Measurements from ENCODE around the gene RSPH6A.
A peak's percentile ranks its signal among the peaks of the same experiment; 100 is the strongest.

The RSPH6A gene

GRCh38 chr19:45779231-45780145 is 35.6 kb downstream of the RSPH6A start:
- no peak for DNase-seq

- DNase-seq = no peak
Measured at GRCh38 chr19:45778010-45778661, 37.0 kb downstream of the RSPH6A start.

- no peak for DNase-seq
Measured at GRCh38 chr19:45777395-45777961, 37.6 kb downstream of the RSPH6A start.

GRCh38 chr19:45774765-45775164 is 40.3 kb downstream of the RSPH6A start:
- DNase-seq = no peak

- DNase-seq = peak; percentile 15
Measured at GRCh38 chr19:45773384-45773783, 41.7 kb downstream of the RSPH6A start.

GRCh38 chr19:45772912-45773311 is 42.2 kb downstream of the RSPH6A start:
- DNase-seq = no peak

- DNase-seq = no peak
Measured at GRCh38 chr19:45772130-45772840, 42.8 kb downstream of the RSPH6A start.

- DNase-seq = no peak
Measured at GRCh38 chr19:45771311-45771933, 43.7 kb downstream of the RSPH6A start.

- DNase-seq = peak; percentile 97
Measured at GRCh38 chr19:45770192-45771101, 44.7 kb downstream of the RSPH6A start.

GRCh38 chr19:45769821-45770191 is 45.3 kb downstream of the RSPH6A start:
- no peak for DNase-seq

- peak; percentile 94 for DNase-seq
Measured at GRCh38 chr19:45768984-45769782, 45.9 kb downstream of the RSPH6A start, which contains the start of gene SIX5. Gene SIX5, minus strand, starts transcription at chr19:45769252. Its CDS starts 408 bp downstream, at chr19:45768844.

- DNase-seq = no peak
Measured at GRCh38 chr19:45768655-45768983, 46.5 kb downstream of the RSPH6A start.

- no peak for DNase-seq
Measured at GRCh38 chr19:45767881-45768654, 47.0 kb downstream of the RSPH6A start.

- DNase-seq = peak; percentile 60
Measured at GRCh38 chr19:45767410-45767880, 47.7 kb downstream of the RSPH6A start.

- no peak for DNase-seq
Measured at GRCh38 chr19:45766869-45767346, 48.2 kb downstream of the RSPH6A start.

- DNase-seq = no peak
Measured at GRCh38 chr19:45766296-45766868, 48.7 kb downstream of the RSPH6A start.

- no peak for DNase-seq
Measured at GRCh38 chr19:45765702-45766295, 49.3 kb downstream of the RSPH6A start.

GRCh38 chr19:45764945-45765701 is 50.0 kb downstream of the RSPH6A start:
- DNase-seq = no peak
